ENCODE measurements around the gene DNAJC7.

DNAJC7 gene

DNA sequence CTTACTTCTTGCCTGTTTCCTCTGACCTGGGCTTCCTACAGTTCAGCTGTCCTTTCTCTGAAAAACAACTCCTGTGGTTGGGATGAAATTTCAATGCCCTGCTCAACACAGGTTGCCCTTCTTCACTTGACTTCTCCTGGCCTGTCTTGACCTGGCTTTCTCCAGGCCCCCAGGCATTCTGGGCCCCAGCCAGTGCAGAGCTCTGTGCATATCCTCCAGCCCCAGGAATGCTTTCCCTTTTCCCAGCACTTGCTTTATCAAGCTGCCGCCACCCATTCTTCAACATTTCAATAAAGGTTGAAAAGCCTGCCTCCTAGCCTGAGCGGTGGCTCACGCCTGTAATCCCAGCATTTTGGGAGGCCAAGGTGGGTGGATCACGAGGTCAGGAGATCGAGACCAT lies 76.1 kb downstream of the DNAJC7 start:
- no peak for TF ChIP-seq ISL1 (CRISPR knock-in tag; IDR thresholded peaks at IDR 0.05)
- no peak for TF ChIP-seq PPARA (CRISPR knock-in tag; IDR thresholded peaks at IDR 0.05; ENCODE audit: borderline replicate concordance)
- no peak for TF ChIP-seq ZNF70 (CRISPR knock-in tag; IDR thresholded peaks at IDR 0.05)
- TF ChIP-seq, protein P1, sequence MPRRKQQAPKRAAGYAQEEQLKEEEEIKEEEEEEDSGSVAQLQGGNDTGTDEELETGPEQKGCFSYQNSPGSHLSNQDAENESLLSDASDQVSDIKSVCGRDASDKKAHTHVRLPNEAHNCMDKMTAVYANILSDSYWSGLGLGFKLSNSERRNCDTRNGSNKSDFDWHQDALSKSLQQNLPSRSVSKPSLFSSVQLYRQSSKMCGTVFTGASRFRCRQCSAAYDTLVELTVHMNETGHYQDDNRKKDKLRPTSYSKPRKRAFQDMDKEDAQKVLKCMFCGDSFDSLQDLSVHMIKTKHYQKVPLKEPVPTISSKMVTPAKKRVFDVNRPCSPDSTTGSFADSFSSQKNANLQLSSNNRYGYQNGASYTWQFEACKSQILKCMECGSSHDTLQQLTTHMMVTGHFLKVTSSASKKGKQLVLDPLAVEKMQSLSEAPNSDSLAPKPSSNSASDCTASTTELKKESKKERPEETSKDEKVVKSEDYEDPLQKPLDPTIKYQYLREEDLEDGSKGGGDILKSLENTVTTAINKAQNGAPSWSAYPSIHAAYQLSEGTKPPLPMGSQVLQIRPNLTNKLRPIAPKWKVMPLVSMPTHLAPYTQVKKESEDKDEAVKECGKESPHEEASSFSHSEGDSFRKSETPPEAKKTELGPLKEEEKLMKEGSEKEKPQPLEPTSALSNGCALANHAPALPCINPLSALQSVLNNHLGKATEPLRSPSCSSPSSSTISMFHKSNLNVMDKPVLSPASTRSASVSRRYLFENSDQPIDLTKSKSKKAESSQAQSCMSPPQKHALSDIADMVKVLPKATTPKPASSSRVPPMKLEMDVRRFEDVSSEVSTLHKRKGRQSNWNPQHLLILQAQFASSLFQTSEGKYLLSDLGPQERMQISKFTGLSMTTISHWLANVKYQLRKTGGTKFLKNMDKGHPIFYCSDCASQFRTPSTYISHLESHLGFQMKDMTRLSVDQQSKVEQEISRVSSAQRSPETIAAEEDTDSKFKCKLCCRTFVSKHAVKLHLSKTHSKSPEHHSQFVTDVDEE (CRISPR knock-in tag; IDR thresholded peaks at IDR 0.05): no peak
- TF ChIP-seq TOX (CRISPR knock-in tag; IDR thresholded peaks at IDR 0.05; ENCODE audit: borderline replicate concordance): no peak
- no peak for TF ChIP-seq ZFP30 (CRISPR knock-in tag; IDR thresholded peaks at IDR 0.05)
- no peak for TF ChIP-seq ESRRG (CRISPR knock-in tag; IDR thresholded peaks at IDR 0.05)
- TF ChIP-seq BACH2 (CRISPR knock-in tag; IDR thresholded peaks at IDR 0.05; ENCODE audit: borderline replicate concordance): no peak
- TF ChIP-seq TCF4 (CRISPR knock-in tag; IDR thresholded peaks at IDR 0.05; ENCODE audit: borderline replicate concordance): no peak
- TF ChIP-seq OSR1 (CRISPR knock-in tag; IDR thresholded peaks at IDR 0.05): no peak
- no peak for TF ChIP-seq SNAI2 (CRISPR knock-in tag; IDR thresholded peaks at IDR 0.05)
- TF ChIP-seq, protein P2, sequence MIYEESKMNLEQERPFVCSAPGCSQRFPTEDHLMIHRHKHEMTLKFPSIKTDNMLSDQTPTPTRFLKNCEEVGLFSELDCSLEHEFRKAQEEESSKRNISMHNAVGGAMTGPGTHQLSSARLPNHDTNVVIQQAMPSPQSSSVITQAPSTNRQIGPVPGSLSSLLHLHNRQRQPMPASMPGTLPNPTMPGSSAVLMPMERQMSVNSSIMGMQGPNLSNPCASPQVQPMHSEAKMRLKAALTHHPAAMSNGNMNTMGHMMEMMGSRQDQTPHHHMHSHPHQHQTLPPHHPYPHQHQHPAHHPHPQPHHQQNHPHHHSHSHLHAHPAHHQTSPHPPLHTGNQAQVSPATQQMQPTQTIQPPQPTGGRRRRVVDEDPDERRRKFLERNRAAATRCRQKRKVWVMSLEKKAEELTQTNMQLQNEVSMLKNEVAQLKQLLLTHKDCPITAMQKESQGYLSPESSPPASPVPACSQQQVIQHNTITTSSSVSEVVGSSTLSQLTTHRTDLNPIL (CRISPR knock-in tag; IDR thresholded peaks at IDR 0.05; ENCODE audit: low read depth): no peak
- no peak for TF ChIP-seq ARNTL (CRISPR knock-in tag; IDR thresholded peaks at IDR 0.05; ENCODE audit: borderline replicate concordance, low read depth)
- TF ChIP-seq, protein P3, sequence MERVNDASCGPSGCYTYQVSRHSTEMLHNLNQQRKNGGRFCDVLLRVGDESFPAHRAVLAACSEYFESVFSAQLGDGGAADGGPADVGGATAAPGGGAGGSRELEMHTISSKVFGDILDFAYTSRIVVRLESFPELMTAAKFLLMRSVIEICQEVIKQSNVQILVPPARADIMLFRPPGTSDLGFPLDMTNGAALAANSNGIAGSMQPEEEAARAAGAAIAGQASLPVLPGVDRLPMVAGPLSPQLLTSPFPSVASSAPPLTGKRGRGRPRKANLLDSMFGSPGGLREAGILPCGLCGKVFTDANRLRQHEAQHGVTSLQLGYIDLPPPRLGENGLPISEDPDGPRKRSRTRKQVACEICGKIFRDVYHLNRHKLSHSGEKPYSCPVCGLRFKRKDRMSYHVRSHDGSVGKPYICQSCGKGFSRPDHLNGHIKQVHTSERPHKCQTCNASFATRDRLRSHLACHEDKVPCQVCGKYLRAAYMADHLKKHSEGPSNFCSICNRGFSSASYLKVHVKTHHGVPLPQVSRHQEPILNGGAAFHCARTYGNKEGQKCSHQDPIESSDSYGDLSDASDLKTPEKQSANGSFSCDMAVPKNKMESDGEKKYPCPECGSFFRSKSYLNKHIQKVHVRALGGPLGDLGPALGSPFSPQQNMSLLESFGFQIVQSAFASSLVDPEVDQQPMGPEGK (CRISPR knock-in tag; IDR thresholded peaks at IDR 0.05; ENCODE audit: borderline replicate concordance): no peak
- TF ChIP-seq ZNF8 (CRISPR knock-in tag; IDR thresholded peaks at IDR 0.05): no peak
- TF ChIP-seq RARB (CRISPR knock-in tag; IDR thresholded peaks at IDR 0.05): no peak
- no peak for TF ChIP-seq ZFP3 (CRISPR knock-in tag; IDR thresholded peaks at IDR 0.05)
- ATAC-seq: no peak

DNA sequence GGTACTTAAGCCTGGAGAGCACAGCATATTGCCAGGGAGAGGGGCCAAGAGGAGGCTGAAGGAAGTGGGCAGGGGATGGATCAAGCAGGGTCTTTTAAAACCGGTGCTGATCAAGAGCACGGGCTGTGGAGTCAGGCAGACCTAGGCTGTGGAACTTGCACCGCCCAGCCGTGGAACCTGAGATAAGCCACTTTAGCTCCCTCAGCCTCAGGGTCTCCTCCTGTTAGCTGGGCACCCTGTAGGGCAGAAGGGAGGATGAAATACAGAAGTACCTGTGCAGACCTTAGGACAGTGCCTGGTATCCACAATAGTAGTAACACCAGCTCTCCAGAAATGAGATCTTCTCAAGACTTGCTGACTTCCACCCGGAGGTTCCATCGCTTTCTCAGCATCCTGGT lies 77.5 kb downstream of the DNAJC7 start:
- TF ChIP-seq ZNF70 (CRISPR knock-in tag; IDR thresholded peaks at IDR 0.05) (no peak), GLIS3 (CRISPR knock-in tag; IDR thresholded peaks at IDR 0.05) (no peak), CSDC2 (CRISPR knock-in tag; IDR thresholded peaks at IDR 0.05) (no peak), TOX (CRISPR knock-in tag; IDR thresholded peaks at IDR 0.05; ENCODE audit: borderline replicate concordance) (no peak), OSR1 (CRISPR knock-in tag; IDR thresholded peaks at IDR 0.05) (no peak), ZC3H10 (CRISPR knock-in tag; IDR thresholded peaks at IDR 0.05) (no peak), ZFP30 (CRISPR knock-in tag; IDR thresholded peaks at IDR 0.05) (no peak), RARB (CRISPR knock-in tag; IDR thresholded peaks at IDR 0.05) (no peak), PPARA (CRISPR knock-in tag; IDR thresholded peaks at IDR 0.05; ENCODE audit: borderline replicate concordance) (no peak), TCF4 (CRISPR knock-in tag; IDR thresholded peaks at IDR 0.05; ENCODE audit: borderline replicate concordance) (no peak), ISL1 (CRISPR knock-in tag; IDR thresholded peaks at IDR 0.05) (no peak)
- TF ChIP-seq, protein P1 (CRISPR knock-in tag; IDR thresholded peaks at IDR 0.05): no peak
- TF ChIP-seq, protein P2 (CRISPR knock-in tag; IDR thresholded peaks at IDR 0.05; ENCODE audit: low read depth): no peak
- TF ChIP-seq, protein P4, sequence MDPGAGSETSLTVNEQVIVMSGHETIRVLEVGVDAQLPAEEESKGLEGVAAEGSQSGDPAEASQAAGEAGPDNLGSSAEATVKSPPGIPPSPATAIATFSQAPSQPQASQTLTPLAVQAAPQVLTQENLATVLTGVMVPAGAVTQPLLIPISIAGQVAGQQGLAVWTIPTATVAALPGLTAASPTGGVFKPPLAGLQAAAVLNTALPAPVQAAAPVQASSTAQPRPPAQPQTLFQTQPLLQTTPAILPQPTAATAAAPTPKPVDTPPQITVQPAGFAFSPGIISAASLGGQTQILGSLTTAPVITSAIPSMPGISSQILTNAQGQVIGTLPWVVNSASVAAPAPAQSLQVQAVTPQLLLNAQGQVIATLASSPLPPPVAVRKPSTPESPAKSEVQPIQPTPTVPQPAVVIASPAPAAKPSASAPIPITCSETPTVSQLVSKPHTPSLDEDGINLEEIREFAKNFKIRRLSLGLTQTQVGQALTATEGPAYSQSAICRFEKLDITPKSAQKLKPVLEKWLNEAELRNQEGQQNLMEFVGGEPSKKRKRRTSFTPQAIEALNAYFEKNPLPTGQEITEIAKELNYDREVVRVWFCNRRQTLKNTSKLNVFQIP (CRISPR knock-in tag; IDR thresholded peaks at IDR 0.05; ENCODE audit: borderline replicate concordance, low read depth): no peak
- TF ChIP-seq, protein P3 (CRISPR knock-in tag; IDR thresholded peaks at IDR 0.05; ENCODE audit: borderline replicate concordance): no peak
- no peak for ATAC-seq

Measured in SK-N-SH treated with all-trans-retinoic acid at 6 μM for 48 hours (cell line).